Upper lobe of left lung (tissue), 6 donors: ENCODE data around the gene PRKAR1B. TPM values are rescaled to one million over a fixed set of nuclear protein-coding genes. Genes with fewer than 3 reads are reported as not detected.

Experiments
- ATAC-seq, 2 donors: fragments of 200-7000 bp; cut with Tn5 transposase; one replicate each; pipeline ENCODE4 v1.9.1; 2022; ENCODE audit warnings: mild to moderate bottlenecking in 2 of 2, moderate library complexity in 2 of 2; ENCODE audit not compliant: low FRiP score in 2 of 2
- DNase-seq, 2 donors: peaks; one replicate each; pipeline ENCODE4 v3.0.0-alpha.2; 2019 to 2020
- H3K27ac ChIP-seq, 4 donors: fragments of 200-600 bp; sonication (generic); one replicate each; pipeline ENCODE4 v1.5.1; 2016 to 2019
- H3K27me3 ChIP-seq, 4 donors: fragments of 200-600 bp; sonication (generic); one replicate each; pipeline ENCODE4 v1.5.1; 2017 to 2019
- H3K36me3 ChIP-seq, 4 donors: fragments of 200-600 bp; sonication (generic); one replicate each; pipeline ENCODE4 v1.5.1; 2016 to 2019
- H3K4me1 ChIP-seq, 4 donors: fragments of 200-600 bp; sonication (generic); one replicate each; pipeline ENCODE4 v1.5.1; 2018 to 2019
- H3K4me3 ChIP-seq, 4 donors: fragments of 200-600 bp; sonication (generic); one replicate each; pipeline ENCODE4 v1.5.1; 2017 to 2019; ENCODE audit warnings: mild to moderate bottlenecking in 2 of 4, moderate library complexity in 1 of 4
- H3K9me3 ChIP-seq, 4 donors: fragments of 200-600 bp; sonication (generic); one replicate each; pipeline ENCODE4 v1.5.1; 2018 to 2019
- CTCF ChIP-seq, 6 experiments: fragments of 450-650 bp in 4 of 6; fragments of 200-600 bp in 2 of 6; sonication (generic) in 2 of 6; IDR thresholded peaks; one replicate each; pipeline ENCODE4 v1.5.1; 2016 to 2019; ENCODE audit warnings: antibody characterized with exemption in 6 of 6
- EP300 ChIP-seq, 4 donors: sonication (generic); formaldehyde crosslinking; IDR thresholded peaks; one replicate each; pipeline ENCODE4 v1.5.1; 2017; ENCODE audit warnings: antibody characterized with exemption in 4 of 4, control low read depth in 2 of 4
- POLR2A ChIP-seq, 4 donors: fragments of 450-650 bp; IDR thresholded peaks; one replicate each; pipeline ENCODE4 v1.5.1; 2016 to 2017; ENCODE audit warnings: antibody characterized with exemption in 4 of 4, mild to moderate bottlenecking in 2 of 4
- POLR2AphosphoS5 ChIP-seq, 2 donors: sonication (generic); formaldehyde crosslinking; IDR thresholded peaks; one replicate each; pipeline ENCODE4 v1.5.1; 2017; ENCODE audit warnings: antibody characterized with exemption in 2 of 2
- WGBS, 2 donors: methylation state at CpG; one replicate each; pipeline ENCODE4 v1.1.5; 2017 to 2018; 5-methylcytosine and 5-hydroxymethylcytosine counted together
- total RNA-seq, 6 donors: library from RNA; depleted of rRNA in 4 of 6; stranded (reverse); fragments of >200 nt in 4 of 6; gene quantifications; one replicate each; pipeline versions ENCODE4 v1.1.0 to v1.2.1, GENCODE V29; 2016 to 2021
- donor health status: DM: no; HTN: no; CAD: no; lungs with moderate emphysema.
- donor health status: DM: no; HTN: yes; CAD: no; lungs with severe emphysema.

PRKAR1B gene
- total RNA-seq, 6 donors from 2014 or later = 10.3 to 24.4 (median 20.9) TPM

- WGBS, 2 donors = 82 to 86% methylated on average over 4 of the region's 4 CpGs
- H3K9me3 ChIP-seq = peaks cover 0 to 5% (median 2%) of the 10 kb centered on the region in 4 donors
- ATAC-seq = no peak
- TF ChIP-seq POLR2A (IDR thresholded peaks at IDR 0.05) = no peak
- no peak for TF ChIP-seq CTCF (IDR thresholded peaks at IDR 0.05)
- TF ChIP-seq POLR2AphosphoS5 (IDR thresholded peaks at IDR 0.05) = no peak
- TF ChIP-seq EP300 (IDR thresholded peaks at IDR 0.05) = no peak
- H3K27ac ChIP-seq = no peak overlapping the region
- H3K4me1 ChIP-seq = peaks cover 9 to 24% (median 17%) of the 10 kb centered on the region in 4 donors
- no peaks in the 10 kb centered on the region for H3K36me3 ChIP-seq
- no peaks in the 10 kb centered on the region for H3K27me3 ChIP-seq
- DNase-seq = no peak
- no peak overlapping the region for H3K4me3 ChIP-seq
Measured at GRCh38 chr7:701086-701671, 25.9 kb downstream of the PRKAR1B start.

- WGBS, 2 donors = 74 to 80% methylated on average over 16 to 17 of the region's 17 CpGs
- peak in 1 of 2 donors; percentile 19 for ATAC-seq
Measured at GRCh38 chr7:699476-700170, 27.5 kb downstream of the PRKAR1B start.

GRCh38 chr7:698515-699475 is 28.3 kb downstream of the PRKAR1B start:
- Histone ChIP-seq H3K27me3 (no peaks in the 10 kb centered on the region), H3K27ac (peak overlapping the region; percentile 20 to 73 (median 46)), H3K4me1 (peaks cover 4 to 17% (median 8%) of the 10 kb centered on the region in 4 donors), H3K4me3 (no peak overlapping the region), H3K36me3 (no peaks in the 10 kb centered on the region), H3K9me3 (peaks cover 0 to 5% (median 2%) of the 10 kb centered on the region in 4 donors)
- DNase-seq (no peak), ATAC-seq (peak in 1 of 2 donors; percentile 60)
- TF ChIP-seq EP300 (IDR thresholded peaks at IDR 0.05) (peak in 2 of 4 donors; percentile 89 to 95), POLR2AphosphoS5 (IDR thresholded peaks at IDR 0.05) (peak; percentile 23 to 78), CTCF (IDR thresholded peaks at IDR 0.05) (no peak)
- 77 to 80% methylated on average over 20 to 23 of the region's 23 CpGs for WGBS, 2 donors

More at GRCh38 chr7:699476-700170, 27.5 kb downstream of the PRKAR1B start:
- no peaks in the 10 kb centered on the region for H3K36me3 ChIP-seq
- no peaks in the 10 kb centered on the region for H3K27me3 ChIP-seq
- TF ChIP-seq POLR2A (IDR thresholded peaks at IDR 0.05) (no peak), CTCF (IDR thresholded peaks at IDR 0.05) (no peak), EP300 (IDR thresholded peaks at IDR 0.05) (no peak), POLR2AphosphoS5 (IDR thresholded peaks at IDR 0.05) (no peak)
- H3K4me1 ChIP-seq = peaks cover 4 to 17% (median 8%) of the 10 kb centered on the region in 4 donors
- peaks cover 0 to 5% (median 2%) of the 10 kb centered on the region in 4 donors for H3K9me3 ChIP-seq
- DNase-seq = no peak
- no peak overlapping the region for H3K4me3 ChIP-seq
- H3K27ac ChIP-seq = peak overlapping the region; percentile 18 to 73 (median 37)

- no peak overlapping the region for H3K4me3 ChIP-seq
- peaks cover 4 to 17% (median 8%) of the 10 kb centered on the region in 4 donors for H3K4me1 ChIP-seq
- H3K9me3 ChIP-seq = no peaks in the 10 kb centered on the region
- H3K27me3 ChIP-seq = no peaks in the 10 kb centered on the region
- 62 to 75% methylated on average over 8 to 28 of the region's 29 CpGs for WGBS, 2 donors
- TF ChIP-seq POLR2A (IDR thresholded peaks at IDR 0.05) = no peak
- peak; percentile 5 to 16 for TF ChIP-seq POLR2AphosphoS5 (IDR thresholded peaks at IDR 0.05)
- H3K27ac ChIP-seq = peak overlapping the region; percentile 15 to 68 (median 24)
- no peak for DNase-seq
- no peak for ATAC-seq
- no peaks in the 10 kb centered on the region for H3K36me3 ChIP-seq
Measured at GRCh38 chr7:696812-697551, 30.1 kb downstream of the PRKAR1B start.
